ENCODE measurements around the gene CRAMP1. TPM values are rescaled to one million over a fixed set of nuclear protein-coding genes. Genes with fewer than 3 reads are reported as not detected.
A peak's percentile ranks its signal among the peaks of the same experiment; 100 is the strongest.

The CRAMP1 gene
- total and polyA plus RNA-seq, 3 experiments from 2014 or later = 3.0 to 24.3 (median 22.1) TPM

DNA sequence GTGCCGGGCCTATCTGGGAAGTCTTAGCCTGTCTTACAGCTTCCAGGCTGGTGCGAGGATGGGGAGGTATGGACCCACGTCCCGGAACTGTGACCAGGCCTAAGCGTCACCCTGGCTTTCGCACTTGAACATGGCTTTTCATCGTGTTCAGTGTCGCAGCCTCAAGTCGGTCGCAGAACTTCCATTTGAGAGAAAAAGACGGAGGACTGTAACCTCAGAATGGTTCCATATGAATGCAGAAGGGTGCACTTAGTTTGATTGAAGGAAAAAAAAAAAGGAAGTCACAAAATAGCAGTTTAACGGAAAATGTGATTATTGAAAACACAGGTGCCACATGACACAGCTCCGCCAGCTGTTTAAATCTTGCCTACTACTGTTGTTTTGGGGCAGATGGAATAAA, 35.7 kb downstream of the CRAMP1 start:
- H3K9me3 ChIP-seq (ENCODE audit: low read length) = no peaks in the 10 kb centered on the region
- Mint-ChIP-seq H3K36me3 (peaks cover 0 to 72% (median 26%) of the 10 kb centered on the region in 3 donors), H3K4me3 (no peak overlapping the region), H3K27ac (peak overlapping the region in 1 of 8 donors; percentile 52), H3K4me1 (peaks cover 16 to 18% (median 17%) of the 10 kb centered on the region in 3 donors), H3K27me3 (no peaks in the 10 kb centered on the region), H3K9me3 (no peaks in the 10 kb centered on the region)
- no peak for DNase-seq
- ChIA-PET POLR2A (no interaction called here), CTCF (no interaction called here)
- H3K4me1 ChIP-seq (ENCODE audit: insufficient read depth, low read length) = peaks cover 6% of the 10 kb centered on the region
- no peaks in the 10 kb centered on the region for H3K27me3 ChIP-seq (ENCODE audit: insufficient read depth, low read length, poor library complexity, severe bottlenecking)
- H3K4me3 ChIP-seq (ENCODE audit: low read length) = no peak overlapping the region
- no peak overlapping the region for H3K27ac ChIP-seq (ENCODE audit: low read depth, low read length)
- peaks cover 24% of the 10 kb centered on the region for H3K36me3 ChIP-seq (ENCODE audit: insufficient read depth, low read length)

DNA sequence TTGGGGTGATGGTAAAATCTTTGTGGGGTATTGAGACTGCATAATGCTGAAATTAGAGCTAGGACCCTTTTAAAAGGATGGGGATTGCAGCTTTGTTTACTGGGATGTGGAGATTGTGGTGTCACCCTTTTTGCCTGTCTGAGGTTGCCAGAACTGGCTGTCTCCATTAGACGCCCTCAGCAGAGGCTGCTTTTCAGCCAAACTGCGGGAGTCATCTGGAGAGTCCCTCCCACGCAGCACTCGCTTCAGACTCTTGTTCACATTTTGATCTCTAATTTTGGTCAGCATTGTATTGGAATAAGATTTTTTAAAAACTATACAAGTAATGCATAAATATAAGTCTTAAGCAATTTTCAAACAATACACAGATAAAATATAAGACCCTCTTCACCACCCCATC, 38.0 kb downstream of the CRAMP1 start:
- Mint-ChIP-seq H3K27ac (peak overlapping the region in 1 of 8 donors; percentile 23), H3K36me3 (peaks cover 6 to 67% (median 25%) of the 10 kb centered on the region in 3 donors), H3K9me3 (no peaks in the 10 kb centered on the region), H3K4me3 (no peak overlapping the region), H3K4me1 (peaks cover 14 to 17% (median 16%) of the 10 kb centered on the region in 3 donors), H3K27me3 (no peaks in the 10 kb centered on the region)
- Histone ChIP-seq H3K27me3 (ENCODE audit: insufficient read depth, low read length, poor library complexity, severe bottlenecking) (no peaks in the 10 kb centered on the region), H3K9me3 (ENCODE audit: low read length) (no peaks in the 10 kb centered on the region), H3K4me3 (ENCODE audit: low read length) (no peak overlapping the region), H3K27ac (ENCODE audit: low read depth, low read length) (no peak overlapping the region), H3K36me3 (ENCODE audit: insufficient read depth, low read length) (peaks cover 27% of the 10 kb centered on the region), H3K4me1 (ENCODE audit: insufficient read depth, low read length) (peaks cover 6% of the 10 kb centered on the region)
- ChIA-PET POLR2A (no interaction called here), CTCF (interaction anchor here (0.6 to 1.3 kb wide), 2 partner anchors 73 to 1191 kb away, joined by 3 to 4 read pairs; no protein-coding TSS in a partner anchor)
- no peak for DNase-seq

DNA sequence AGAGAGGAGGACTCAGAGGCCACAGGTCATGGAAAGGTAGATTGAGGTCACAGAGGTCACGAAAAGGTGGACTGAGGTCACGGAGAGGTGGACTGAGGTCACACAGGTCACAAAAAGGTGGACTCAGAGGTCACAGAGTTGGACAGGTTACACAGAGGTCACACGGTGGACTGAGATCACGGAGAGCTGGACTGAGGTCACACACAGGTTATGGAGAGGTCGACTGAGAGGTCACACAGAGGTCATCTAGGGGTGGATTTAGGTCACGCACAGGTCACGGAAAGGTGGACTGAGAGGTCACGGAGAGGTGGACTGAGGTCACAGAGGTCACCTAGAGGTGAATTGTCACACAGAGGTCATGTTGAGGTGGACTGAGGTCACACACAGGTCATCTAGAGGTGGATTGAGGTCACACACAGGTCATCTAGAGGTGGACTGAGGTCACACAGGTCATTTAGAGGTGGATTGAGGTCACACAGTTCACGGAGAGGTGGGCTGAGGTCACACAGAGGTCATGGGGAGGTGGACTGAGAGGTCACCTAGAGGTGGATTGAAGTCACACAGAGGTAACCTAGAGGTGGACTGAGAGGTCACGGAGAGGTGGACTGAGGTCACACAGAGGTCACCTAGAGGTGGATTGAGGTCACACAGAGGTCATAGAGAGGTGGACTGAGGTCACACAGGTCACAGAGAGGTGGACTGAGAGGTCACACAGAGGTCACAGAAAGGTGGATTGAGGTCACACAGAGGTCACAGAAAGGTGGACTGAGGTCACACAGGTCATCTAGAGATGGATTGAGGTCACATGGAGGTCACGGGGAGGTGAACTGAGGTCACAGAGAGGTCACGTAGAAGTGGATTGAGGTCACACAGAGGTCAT, 39.2 kb downstream of the CRAMP1 start:
- peaks cover 1% of the 10 kb centered on the region for H3K4me1 ChIP-seq (ENCODE audit: insufficient read depth, low read length)
- no peaks in the 10 kb centered on the region for H3K9me3 Mint-ChIP-seq
- peaks cover 22% of the 10 kb centered on the region for H3K36me3 ChIP-seq (ENCODE audit: insufficient read depth, low read length)
- no peak overlapping the region for H3K4me3 Mint-ChIP-seq
- H3K4me3 ChIP-seq (ENCODE audit: low read length) = no peak overlapping the region
- no peaks in the 10 kb centered on the region for H3K27me3 Mint-ChIP-seq
- H3K36me3 Mint-ChIP-seq = peaks cover 6 to 63% (median 22%) of the 10 kb centered on the region in 3 donors
- no peak for DNase-seq
- peak overlapping the region in 3 of 8 donors; percentile 14 to 77 (median 29) for H3K27ac Mint-ChIP-seq
- H3K27me3 ChIP-seq (ENCODE audit: insufficient read depth, low read length, poor library complexity, severe bottlenecking) = no peaks in the 10 kb centered on the region
- CTCF ChIA-PET = interaction anchor here (0.6 to 2.0 kb wide), 2 partner anchors 55 to 1192 kb away, joined by 4 read pairs; partner anchors contain the start of gene MAPK8IP3
- POLR2A ChIA-PET = no interaction called here
- H3K27ac ChIP-seq (ENCODE audit: low read depth, low read length) = no peak overlapping the region
- peaks cover 5 to 6% (median 6%) of the 10 kb centered on the region in 3 donors for H3K4me1 Mint-ChIP-seq
- no peaks in the 10 kb centered on the region for H3K9me3 ChIP-seq (ENCODE audit: low read length)

DNA sequence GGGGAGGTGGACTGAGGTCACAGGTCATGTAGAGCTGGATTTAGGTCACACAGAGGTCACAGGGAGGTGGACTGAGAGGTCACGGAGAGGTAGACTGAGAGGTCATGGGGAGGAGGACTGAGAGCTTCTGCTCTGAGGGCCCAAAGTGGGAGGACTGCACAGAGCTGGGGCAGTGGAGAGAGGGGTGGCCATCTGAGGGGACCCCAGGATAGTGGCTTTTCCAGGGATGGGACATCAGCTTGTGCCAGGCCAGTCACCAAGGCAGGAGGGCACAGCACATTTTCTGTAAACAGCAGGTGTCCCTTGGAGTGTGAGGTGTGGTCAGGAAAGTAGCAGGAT, 39.8 kb downstream of the CRAMP1 start:
- Mint-ChIP-seq H3K9me3 (no peaks in the 10 kb centered on the region), H3K27me3 (no peaks in the 10 kb centered on the region), H3K27ac (peak overlapping the region in 1 of 8 donors; percentile 77), H3K4me1 (no peaks in the 10 kb centered on the region), H3K4me3 (no peak overlapping the region), H3K36me3 (peaks cover 6 to 58% (median 19%) of the 10 kb centered on the region in 3 donors)
- H3K4me1 ChIP-seq (ENCODE audit: insufficient read depth, low read length) = no peaks in the 10 kb centered on the region
- no peak for DNase-seq
- ChIA-PET POLR2A (no interaction called here), CTCF (interaction anchor here (2.0 kb wide), 1 partner anchor 54 kb away, joined by 4 read pairs; the partner anchor contains the start of gene MAPK8IP3)
- peaks cover 22% of the 10 kb centered on the region for H3K36me3 ChIP-seq (ENCODE audit: insufficient read depth, low read length)
- no peak overlapping the region for H3K4me3 ChIP-seq (ENCODE audit: low read length)
- H3K27me3 ChIP-seq (ENCODE audit: insufficient read depth, low read length, poor library complexity, severe bottlenecking) = no peaks in the 10 kb centered on the region
- no peaks in the 10 kb centered on the region for H3K9me3 ChIP-seq (ENCODE audit: low read length)
- no peak overlapping the region for H3K27ac ChIP-seq (ENCODE audit: low read depth, low read length)

DNA sequence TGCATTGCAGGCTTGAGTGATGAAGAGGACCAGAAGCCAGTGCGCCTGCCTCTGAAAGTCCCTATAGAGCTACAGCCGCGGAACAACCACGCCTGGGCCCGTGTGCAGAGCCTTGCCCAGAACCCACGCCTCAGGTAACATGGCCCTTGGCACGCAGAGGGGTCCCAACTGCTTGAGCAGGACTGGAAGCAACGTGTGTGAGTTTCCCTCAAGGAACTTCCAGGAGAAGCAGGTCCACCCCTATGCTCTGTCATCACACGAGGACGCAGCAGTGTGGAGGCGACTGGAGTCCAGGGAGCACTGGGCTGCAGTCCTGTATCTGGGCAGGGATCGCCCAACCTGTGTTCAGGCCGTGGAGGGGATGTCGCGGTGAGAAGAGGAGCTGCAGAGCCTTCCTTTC, 40.9 kb downstream of the CRAMP1 start:
- H3K36me3 ChIP-seq (ENCODE audit: insufficient read depth, low read length) = peaks cover 22% of the 10 kb centered on the region
- Mint-ChIP-seq H3K27ac (no peak overlapping the region), H3K4me3 (no peak overlapping the region), H3K4me1 (no peaks in the 10 kb centered on the region), H3K9me3 (no peaks in the 10 kb centered on the region), H3K27me3 (no peaks in the 10 kb centered on the region), H3K36me3 (peaks cover 6 to 62% (median 16%) of the 10 kb centered on the region in 3 donors)
- no peaks in the 10 kb centered on the region for H3K9me3 ChIP-seq (ENCODE audit: low read length)
- CTCF ChIA-PET = interaction anchor here (2.0 kb wide), 1 partner anchor 53 kb away, joined by 4 read pairs; the partner anchor contains the start of gene MAPK8IP3
- POLR2A ChIA-PET = no interaction called here
- no peaks in the 10 kb centered on the region for H3K27me3 ChIP-seq (ENCODE audit: insufficient read depth, low read length, poor library complexity, severe bottlenecking)
- no peaks in the 10 kb centered on the region for H3K4me1 ChIP-seq (ENCODE audit: insufficient read depth, low read length)
- no peak overlapping the region for H3K27ac ChIP-seq (ENCODE audit: low read depth, low read length)
- no peak for DNase-seq
- no peak overlapping the region for H3K4me3 ChIP-seq (ENCODE audit: low read length)

DNA sequence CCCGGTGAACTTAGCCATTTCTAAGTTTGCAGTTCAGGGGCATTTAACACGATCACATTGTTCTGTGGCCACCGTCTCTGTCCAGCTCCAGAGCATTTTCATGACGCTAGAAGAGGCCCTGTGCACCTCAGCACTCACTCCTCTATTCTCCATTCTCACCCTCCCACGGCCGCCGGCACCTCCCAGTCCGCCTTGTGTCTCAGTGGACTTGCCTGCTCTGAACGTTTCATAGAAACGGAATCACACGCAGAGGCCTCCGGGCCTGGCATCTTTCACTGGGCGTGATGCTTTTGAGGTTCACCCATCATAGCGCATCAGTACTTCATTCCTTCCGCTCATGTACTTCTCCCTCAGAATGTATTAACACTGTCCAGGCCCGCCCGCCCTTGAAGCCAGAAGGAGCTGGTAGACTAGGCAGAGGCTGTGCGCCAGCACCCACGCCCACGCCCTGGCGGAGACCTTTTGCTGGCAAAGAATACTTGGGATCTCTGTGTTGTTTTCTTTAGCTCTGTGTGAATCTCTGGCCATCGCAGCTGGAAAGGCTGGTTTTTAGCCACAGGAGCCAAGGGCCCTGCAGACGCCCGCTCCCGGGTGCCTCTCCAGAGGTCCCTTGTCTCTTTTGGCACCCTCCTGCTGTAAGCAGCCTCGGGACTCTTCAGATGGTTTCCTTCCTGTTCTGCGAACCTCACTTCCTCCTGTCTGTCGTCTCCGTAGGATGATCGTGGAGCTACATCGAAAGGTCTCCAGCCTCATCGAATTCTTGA, 42.5 kb downstream of the CRAMP1 start:
- H3K27ac Mint-ChIP-seq = peak overlapping the region in 1 of 8 donors; percentile 69
- H3K27ac ChIP-seq (ENCODE audit: low read depth, low read length) = no peak overlapping the region
- no peak overlapping the region for H3K4me3 ChIP-seq (ENCODE audit: low read length)
- no peak overlapping the region for H3K4me3 Mint-ChIP-seq
- no peaks in the 10 kb centered on the region for H3K4me1 Mint-ChIP-seq
- H3K36me3 ChIP-seq (ENCODE audit: insufficient read depth, low read length) = peaks cover 22% of the 10 kb centered on the region
- H3K4me1 ChIP-seq (ENCODE audit: insufficient read depth, low read length) = no peaks in the 10 kb centered on the region
- peaks cover 6 to 69% (median 16%) of the 10 kb centered on the region in 3 donors for H3K36me3 Mint-ChIP-seq
- ChIA-PET CTCF (no interaction called here), POLR2A (no interaction called here)
- H3K9me3 ChIP-seq (ENCODE audit: low read length) = no peaks in the 10 kb centered on the region
- H3K9me3 Mint-ChIP-seq = no peaks in the 10 kb centered on the region
- no peak for DNase-seq
- no peaks in the 10 kb centered on the region for H3K27me3 Mint-ChIP-seq
- H3K27me3 ChIP-seq (ENCODE audit: insufficient read depth, low read length, poor library complexity, severe bottlenecking) = no peaks in the 10 kb centered on the region

DNA sequence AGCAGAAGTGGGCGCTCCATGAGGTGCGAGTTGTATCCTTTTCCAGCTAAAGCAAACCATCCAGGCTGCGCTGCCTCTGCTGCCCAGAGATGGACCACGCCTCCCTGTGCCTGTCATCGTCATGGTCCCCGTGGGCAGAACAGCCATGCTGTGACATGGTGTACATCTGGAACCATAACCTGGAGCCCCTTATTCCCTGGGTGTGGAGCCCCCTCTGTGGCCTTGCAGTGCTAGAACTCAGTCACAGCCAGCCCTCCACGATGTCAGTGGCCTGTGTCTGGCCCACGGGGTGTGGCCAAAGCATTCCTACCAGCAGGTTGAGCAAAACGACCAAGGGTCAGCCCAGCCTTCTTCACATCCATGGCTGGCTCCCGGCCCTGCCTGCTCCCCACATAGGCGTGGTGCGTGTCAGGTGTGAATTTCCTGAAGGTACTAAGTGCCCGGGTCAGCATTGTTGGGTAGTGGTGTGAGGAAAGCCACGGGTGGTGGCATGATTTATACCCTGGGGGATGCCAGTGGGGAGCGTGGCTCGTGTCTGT, 43.2 kb downstream of the CRAMP1 start:
- no peaks in the 10 kb centered on the region for H3K27me3 Mint-ChIP-seq
- ChIA-PET POLR2A (no interaction called here), CTCF (no interaction called here)
- H3K4me1 Mint-ChIP-seq = no peaks in the 10 kb centered on the region
- no peak overlapping the region for H3K4me3 Mint-ChIP-seq
- H3K36me3 ChIP-seq (ENCODE audit: insufficient read depth, low read length) = peaks cover 27% of the 10 kb centered on the region
- H3K27ac ChIP-seq (ENCODE audit: low read depth, low read length) = no peak overlapping the region
- H3K27ac Mint-ChIP-seq = no peak overlapping the region
- H3K4me1 ChIP-seq (ENCODE audit: insufficient read depth, low read length) = no peaks in the 10 kb centered on the region
- H3K4me3 ChIP-seq (ENCODE audit: low read length) = no peak overlapping the region
- peaks cover 6 to 73% (median 16%) of the 10 kb centered on the region in 3 donors for H3K36me3 Mint-ChIP-seq
- H3K27me3 ChIP-seq (ENCODE audit: insufficient read depth, low read length, poor library complexity, severe bottlenecking) = no peaks in the 10 kb centered on the region
- no peaks in the 10 kb centered on the region for H3K9me3 ChIP-seq (ENCODE audit: low read length)
- no peak for DNase-seq
- no peaks in the 10 kb centered on the region for H3K9me3 Mint-ChIP-seq

All from CD8-positive, alpha-beta memory T cell (primary cell).